22Rv1 (cell line): ENCODE data around the gene CSGALNACT2.

Source experiments
- H3K27ac ChIP-seq: fragments of 450-650 bp; 2 replicates; pipeline ENCODE4 v1.5.1; 2017
- CTCF ChIP-seq: fragments of 450-650 bp; IDR thresholded peaks from 2 replicates; pipeline ENCODE4 v1.5.1; 2017; ENCODE audit warnings: mild to moderate bottlenecking
- ZFX ChIP-seq: fragments of 450-650 bp; IDR thresholded peaks from 2 replicates; pipeline ENCODE4 v1.6.1; 2017; ENCODE audit warnings: antibody characterized with exemption, borderline replicate concordance

The CSGALNACT2 gene

GRCh38 chr10:43205681-43206390, 67.6 kb downstream of the CSGALNACT2 start:
- no peak overlapping the region for H3K27ac ChIP-seq

GRCh38 chr10:43206391-43207235, 68.4 kb downstream of the CSGALNACT2 start:
- TF ChIP-seq ZFX (no peak), CTCF (no peak)
- no peak overlapping the region for H3K27ac ChIP-seq

More at GRCh38 chr10:43205681-43206390, 67.6 kb downstream of the CSGALNACT2 start:
- TF ChIP-seq ZFX (no peak), CTCF (no peak)

DNA sequence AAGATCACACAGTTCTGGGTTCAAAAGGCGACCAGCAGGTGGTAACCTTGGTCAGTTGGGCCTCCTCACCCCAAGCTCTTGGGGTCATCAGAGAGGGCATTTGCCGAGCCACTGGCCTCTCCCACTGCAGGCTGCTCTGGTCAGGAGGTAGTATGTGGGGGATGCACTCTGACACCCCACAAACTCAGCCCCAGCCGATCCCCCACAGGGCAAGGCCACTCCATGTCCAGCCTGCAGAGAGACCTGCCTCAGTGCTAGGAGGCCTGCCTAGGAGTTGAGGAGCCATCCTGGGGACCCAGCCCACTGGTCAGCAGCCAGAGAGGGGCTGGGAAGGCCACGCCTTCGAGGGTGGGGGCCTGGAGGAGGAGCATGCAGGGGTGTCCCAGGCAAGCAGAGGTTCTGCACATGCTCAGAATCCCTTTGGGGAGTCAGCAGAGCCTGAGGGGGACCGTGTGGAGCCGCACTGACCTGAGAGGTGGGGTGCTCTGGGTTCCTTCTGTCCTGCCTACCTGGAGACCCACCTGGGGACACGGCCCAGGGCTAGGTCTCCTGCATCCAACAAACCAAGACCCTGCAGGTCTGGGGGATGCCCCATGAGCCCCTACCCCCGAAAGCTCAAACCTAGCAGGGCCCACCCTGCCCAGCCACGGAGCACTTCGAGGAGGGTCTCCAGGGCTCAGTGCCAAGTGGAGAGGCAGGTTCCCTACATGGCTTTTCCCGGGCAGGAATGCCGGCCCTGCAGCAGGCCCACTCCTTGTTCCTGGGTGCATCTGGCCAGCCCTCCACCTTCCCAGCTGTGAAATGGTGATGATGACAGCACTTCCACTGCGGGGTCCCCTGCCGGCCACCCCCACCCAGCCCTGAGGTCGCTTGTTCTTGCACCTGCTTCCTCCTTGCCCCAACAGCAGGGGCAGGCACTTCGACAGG, 70.2 kb downstream of the CSGALNACT2 start:
- H3K27ac ChIP-seq = no peak overlapping the region
- TF ChIP-seq ZFX (no peak), CTCF (no peak)

GRCh38 chr10:43209074-43209455, 70.8 kb downstream of the CSGALNACT2 start:
- no peak overlapping the region for H3K27ac ChIP-seq
- TF ChIP-seq CTCF (no peak), ZFX (no peak)

DNA sequence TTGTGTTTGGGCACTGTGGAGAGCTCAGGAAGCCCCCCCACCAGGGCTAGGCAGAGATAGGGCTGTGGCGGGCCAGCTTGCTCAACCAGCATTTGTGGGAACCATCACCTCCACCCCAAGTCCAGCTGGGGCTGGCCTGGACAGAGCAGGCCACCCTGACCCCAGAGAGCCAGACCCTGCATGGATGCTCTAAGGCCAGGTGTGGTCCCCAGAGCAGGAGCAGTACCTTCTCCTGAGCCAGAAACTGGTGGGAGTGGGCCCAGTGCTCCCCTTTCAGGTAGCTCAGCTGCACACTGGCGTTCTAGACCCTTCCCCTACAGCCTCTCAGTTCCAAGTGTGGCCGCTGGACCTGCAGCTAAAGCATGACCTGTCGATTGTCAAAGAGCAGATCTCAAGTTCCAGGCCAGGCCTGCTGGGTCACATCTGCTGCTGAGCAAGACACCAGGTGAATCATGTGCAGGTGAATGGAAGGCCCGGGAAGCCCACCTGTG, 71.5 kb downstream of the CSGALNACT2 start:
- no peak for TF ChIP-seq CTCF
- no peak for TF ChIP-seq ZFX
- no peak overlapping the region for H3K27ac ChIP-seq

DNA sequence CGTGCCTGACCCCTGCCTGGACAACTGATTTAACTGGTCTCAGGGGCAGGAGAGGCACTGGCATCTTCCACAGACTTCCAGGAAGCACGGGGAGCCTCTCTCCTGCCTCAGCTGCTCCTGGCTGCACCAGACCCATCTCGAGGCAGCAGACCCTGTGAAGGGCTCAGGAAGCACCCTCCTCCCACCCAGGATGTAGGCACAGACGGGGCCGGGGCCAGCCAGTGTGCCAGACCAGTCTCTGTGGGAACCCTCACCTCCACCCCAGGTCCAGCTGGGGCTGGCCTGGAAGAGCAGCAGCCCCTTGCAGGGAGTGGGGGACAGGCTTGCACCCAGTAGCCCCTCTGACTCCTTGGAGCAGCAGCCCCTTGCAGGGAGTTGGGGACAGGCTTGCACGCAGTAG, 72.3 kb downstream of the CSGALNACT2 start:
- TF ChIP-seq CTCF (no peak), ZFX (no peak)

More for the DNA sequence above, 72.3 kb downstream of the CSGALNACT2 start:
- H3K27ac ChIP-seq = no peak overlapping the region
